DOHH2 (cell line): ENCODE data around the gene ADTRP.

Experiments
- H3F3A ChIP-seq: fragments of 200-600 bp; sonication (generic), shearing (Covaris generic); 2 replicates; pipeline ENCODE4 v1.6.0; 2016; ENCODE audit warnings: antibody characterized with exemption, mild to moderate bottlenecking; ENCODE audit not compliant: control insufficient read depth, insufficient read depth
- H3K27ac ChIP-seq: fragments of 200-600 bp; sonication (generic); 2 replicates; pipeline ENCODE4 v1.5.1; 2014; ENCODE audit warnings: low read depth, mild to moderate bottlenecking, low read length, moderate library complexity
- H3K27me3 ChIP-seq: fragments of 200-600 bp; sonication (generic); 2 replicates; pipeline ENCODE4 v1.6.1; 2014; ENCODE audit warnings: mild to moderate bottlenecking, low read length, mixed read lengths; ENCODE audit not compliant: control insufficient read depth
- H3K36me3 ChIP-seq: fragments of 200-600 bp; sonication (generic); 2 replicates; pipeline ENCODE4 v1.6.1; 2014; ENCODE audit warnings: mild to moderate bottlenecking, low read length, moderate library complexity, mixed read lengths; ENCODE audit not compliant: control insufficient read depth
- H3K4me1 ChIP-seq: fragments of 200-600 bp; sonication (generic); 2 replicates; pipeline ENCODE4 v1.6.1; 2014; ENCODE audit warnings: mild to moderate bottlenecking, low read length, mixed read lengths; ENCODE audit not compliant: control insufficient read depth
- H3K4me2 ChIP-seq: fragments of 200-600 bp; sonication (generic); 2 replicates; pipeline ENCODE4 v1.6.0; 2014; ENCODE audit warnings: mild to moderate bottlenecking, low read length, moderate library complexity
- H3K4me3 ChIP-seq: fragments of 200-600 bp; sonication (generic); 2 replicates; pipeline ENCODE4 v1.5.1; 2014; ENCODE audit warnings: mild to moderate bottlenecking, low read length, mixed read lengths
- H3K79me2 ChIP-seq: fragments of 200-600 bp; sonication (generic); 2 replicates; pipeline ENCODE4 v1.6.1; 2014; ENCODE audit warnings: mild to moderate bottlenecking, low read length, mixed read lengths; ENCODE audit not compliant: control insufficient read depth
- H3K9me2 ChIP-seq: fragments of 200-600 bp; sonication (generic); replicated peaks from 2 replicates; pipeline ENCODE4 v1.6.1; 2014; ENCODE audit warnings: mild to moderate bottlenecking, low read length, mixed read lengths; ENCODE audit not compliant: control insufficient read depth
- H3K9me3 ChIP-seq: fragments of 200-600 bp; sonication (generic); 2 replicates; pipeline ENCODE4 v1.6.1; 2014; ENCODE audit warnings: antibody characterized with exemption, low read length, mixed read lengths; ENCODE audit not compliant: control insufficient read depth, insufficient read depth
- H4K20me1 ChIP-seq: fragments of 200-600 bp; sonication (generic); 2 replicates; pipeline ENCODE4 v1.6.0; 2014; ENCODE audit warnings: low read depth, mild to moderate bottlenecking, antibody characterized with exemption, low read length, moderate library complexity; ENCODE audit not compliant: control insufficient read depth, insufficient read depth
- EZH2phosphoT487 ChIP-seq: fragments of 200-600 bp; sonication (generic); IDR thresholded peaks from 2 replicates; pipeline ENCODE4 v1.6.1; 2017; ENCODE audit warnings: borderline replicate concordance, mild to moderate bottlenecking, antibody characterized with exemption, low read length, moderate library complexity, mixed read lengths
- TF ChIP-seq, protein P1 (sequence below): fragments of 200-600 bp; sonication (generic); IDR thresholded peaks from one replicate; pipeline ENCODE4 v1.5.1; 2014; ENCODE audit warnings: antibody characterized with exemption, mild to moderate bottlenecking, low read depth, low read length; ENCODE audit not compliant: poor library complexity, severe bottlenecking

Gene ADTRP

GRCh38 chr6:11772109-11772825 is 6.3 kb downstream of the ADTRP start:
- Histone ChIP-seq H3F3A (no peaks in the 10 kb centered on the region), H3K9me3 (no peaks in the 10 kb centered on the region), H3K4me2 (no peak overlapping the region), H3K79me2 (no peaks in the 10 kb centered on the region), H3K9me2 (no peaks in the 10 kb centered on the region), H4K20me1 (no peaks in the 10 kb centered on the region), H3K4me3 (no peak overlapping the region), H3K4me1 (no peaks in the 10 kb centered on the region), H3K36me3 (no peaks in the 10 kb centered on the region), H3K27ac (no peak overlapping the region), H3K27me3 (no peaks in the 10 kb centered on the region)
- no peak for TF ChIP-seq EZH2phosphoT487
- TF ChIP-seq, protein P1, sequence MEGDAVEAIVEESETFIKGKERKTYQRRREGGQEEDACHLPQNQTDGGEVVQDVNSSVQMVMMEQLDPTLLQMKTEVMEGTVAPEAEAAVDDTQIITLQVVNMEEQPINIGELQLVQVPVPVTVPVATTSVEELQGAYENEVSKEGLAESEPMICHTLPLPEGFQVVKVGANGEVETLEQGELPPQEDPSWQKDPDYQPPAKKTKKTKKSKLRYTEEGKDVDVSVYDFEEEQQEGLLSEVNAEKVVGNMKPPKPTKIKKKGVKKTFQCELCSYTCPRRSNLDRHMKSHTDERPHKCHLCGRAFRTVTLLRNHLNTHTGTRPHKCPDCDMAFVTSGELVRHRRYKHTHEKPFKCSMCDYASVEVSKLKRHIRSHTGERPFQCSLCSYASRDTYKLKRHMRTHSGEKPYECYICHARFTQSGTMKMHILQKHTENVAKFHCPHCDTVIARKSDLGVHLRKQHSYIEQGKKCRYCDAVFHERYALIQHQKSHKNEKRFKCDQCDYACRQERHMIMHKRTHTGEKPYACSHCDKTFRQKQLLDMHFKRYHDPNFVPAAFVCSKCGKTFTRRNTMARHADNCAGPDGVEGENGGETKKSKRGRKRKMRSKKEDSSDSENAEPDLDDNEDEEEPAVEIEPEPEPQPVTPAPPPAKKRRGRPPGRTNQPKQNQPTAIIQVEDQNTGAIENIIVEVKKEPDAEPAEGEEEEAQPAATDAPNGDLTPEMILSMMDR: no peak

GRCh38 chr6:11771473-11772048 is 7.0 kb downstream of the ADTRP start:
- H3K36me3 ChIP-seq: no peaks in the 10 kb centered on the region
- H3K9me2 ChIP-seq: no peaks in the 10 kb centered on the region
- no peaks in the 10 kb centered on the region for H3K9me3 ChIP-seq
- H3F3A ChIP-seq: no peaks in the 10 kb centered on the region
- H3K27me3 ChIP-seq: no peaks in the 10 kb centered on the region
- TF ChIP-seq EZH2phosphoT487: no peak
- TF ChIP-seq, protein P1: no peak
- H4K20me1 ChIP-seq: no peaks in the 10 kb centered on the region
- no peak overlapping the region for H3K27ac ChIP-seq
- H3K79me2 ChIP-seq: no peaks in the 10 kb centered on the region
- no peak overlapping the region for H3K4me3 ChIP-seq
- no peak overlapping the region for H3K4me2 ChIP-seq
- H3K4me1 ChIP-seq: no peaks in the 10 kb centered on the region

DNA sequence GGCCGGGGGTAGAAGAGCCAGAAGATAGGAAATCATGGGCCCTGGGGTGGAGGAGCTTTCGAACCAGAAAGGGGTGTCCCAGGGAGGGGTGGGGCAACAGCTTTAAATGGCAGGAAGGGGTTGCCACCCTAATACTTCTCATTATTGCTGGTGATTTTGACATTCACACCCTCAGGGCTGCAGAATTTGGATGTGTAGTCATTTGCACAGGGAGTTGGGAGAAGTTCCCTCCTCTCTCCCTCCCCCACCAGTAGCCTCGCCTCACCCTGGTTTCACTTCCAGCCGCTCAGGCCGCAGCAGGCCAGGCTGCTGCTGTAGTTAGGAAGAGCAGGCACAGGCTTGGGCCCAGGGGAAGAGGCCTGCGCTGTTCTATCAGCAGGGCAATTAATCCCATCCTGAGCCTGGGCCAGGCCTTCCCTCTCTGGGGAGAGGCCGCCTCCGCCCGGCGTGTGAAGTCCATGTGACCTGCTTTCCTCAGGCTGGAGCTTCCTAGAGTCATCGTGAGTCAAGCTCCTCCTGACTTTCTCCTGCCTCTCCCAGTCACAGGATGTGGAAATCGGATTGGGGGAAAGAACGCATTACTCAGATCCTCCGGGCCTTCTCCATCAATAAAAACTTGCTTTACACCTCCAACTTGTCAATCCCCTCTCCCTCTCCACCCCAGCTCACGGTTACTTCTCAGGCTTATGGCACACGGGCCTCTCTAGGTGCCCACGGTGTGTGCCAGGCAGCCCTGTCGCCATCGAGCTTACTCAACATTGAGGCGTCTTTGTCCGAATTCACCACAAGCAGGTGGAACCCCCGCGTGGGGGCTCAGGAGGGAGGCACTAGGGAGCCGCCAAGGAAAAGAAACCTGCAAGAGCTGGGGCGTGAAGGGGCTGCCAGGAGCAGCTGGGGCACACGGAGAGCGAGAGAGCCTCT is 7.8 kb downstream of the ADTRP start:
- no peaks in the 10 kb centered on the region for H3K4me1 ChIP-seq
- TF ChIP-seq, protein P1: no peak
- no peak for TF ChIP-seq EZH2phosphoT487
- H3K4me2 ChIP-seq: no peak overlapping the region
- H3K9me3 ChIP-seq: no peaks in the 10 kb centered on the region
- no peaks in the 10 kb centered on the region for H3K9me2 ChIP-seq
- H3K36me3 ChIP-seq: no peaks in the 10 kb centered on the region
- no peaks in the 10 kb centered on the region for H3F3A ChIP-seq
- no peak overlapping the region for H3K27ac ChIP-seq
- H4K20me1 ChIP-seq: no peaks in the 10 kb centered on the region
- no peaks in the 10 kb centered on the region for H3K79me2 ChIP-seq
- no peak overlapping the region for H3K4me3 ChIP-seq
- H3K27me3 ChIP-seq: no peaks in the 10 kb centered on the region
